ENCODE results near the gene SACS. TPM values are rescaled to one million over a fixed set of nuclear protein-coding genes. Genes with fewer than 3 reads are reported as not detected.

Gene SACS
- total RNA-seq, 1 experiment from 2014 or later: 33.4 TPM

DNA sequence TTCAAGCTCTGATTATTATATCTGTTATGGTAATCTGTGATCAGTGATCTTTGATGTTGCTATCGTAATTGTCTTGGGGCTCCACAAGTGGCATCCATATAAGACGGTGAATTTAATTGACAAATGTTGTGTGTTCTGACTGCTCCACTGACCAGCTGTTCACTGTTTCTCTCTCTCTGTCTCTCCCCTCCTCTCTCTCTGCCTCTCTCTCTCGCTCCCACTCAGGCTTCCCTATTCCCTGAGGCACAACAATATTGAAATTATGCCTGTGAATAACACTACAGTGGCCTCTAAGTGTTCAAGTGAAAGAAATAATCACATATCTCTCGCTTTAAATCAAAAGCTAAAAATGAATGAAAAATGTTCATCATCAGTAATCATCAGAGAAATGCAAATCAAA lies 4.4 kb upstream of the SACS start:
- H3K9ac ChIP-seq (ENCODE audit: low read length): no peak overlapping the region
- ChIA-PET POLR2A (no interaction called here), RAD21 (ENCODE audit: low non-redundant PET in 1 of 2, low total read pairs in 2 of 2, uncharacterized antibody in 2 of 2, unreplicated experiment in 2 of 2) (no interaction called here), CTCF (no interaction called here)
- ATAC-seq: no peak
- H3K27ac ChIP-seq (ENCODE audit: low read depth, low read length): no peak overlapping the region
- H3K79me2 ChIP-seq (ENCODE audit: insufficient read depth, low read length): no peaks in the 10 kb centered on the region
- H4K20me1 ChIP-seq (ENCODE audit: insufficient read depth): no peaks in the 10 kb centered on the region
- H3K4me1 ChIP-seq (ENCODE audit: control insufficient read depth in 1 of 2, insufficient read depth in 2 of 2, low read length in 2 of 2): peaks cover 0 to 4% of the 10 kb centered on the region in 2 experiments; a peak in 1 of 4 replicates
- H3K9me3 ChIP-seq (ENCODE audit: control insufficient read depth in 1 of 2, insufficient read depth in 1 of 2, low read depth in 1 of 2, low read length in 2 of 2): no peaks in the 10 kb centered on the region
- BruUV-seq (replicated peaks): no TSS peak
- intact Hi-C loops (cut with micrococcal nuclease): no loop called here
- no peak overlapping the region for H3K4me2 ChIP-seq (ENCODE audit: low read length)
- TF ChIP-seq EZH2 (IDR thresholded peaks at IDR 0.05) (no peak), ELF1 (IDR thresholded peaks at IDR 0.05; ENCODE audit: borderline replicate concordance, low read depth) (no peak), ZNF274 (IDR thresholded peaks at IDR 0.05; ENCODE audit: low read depth, low read length) (no peak)
- TF ChIP-seq, protein P1, sequence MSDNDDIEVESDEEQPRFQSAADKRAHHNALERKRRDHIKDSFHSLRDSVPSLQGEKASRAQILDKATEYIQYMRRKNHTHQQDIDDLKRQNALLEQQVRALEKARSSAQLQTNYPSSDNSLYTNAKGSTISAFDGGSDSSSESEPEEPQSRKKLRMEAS (IDR thresholded peaks at IDR 0.05): no peak
- TF ChIP-seq, protein P2, sequence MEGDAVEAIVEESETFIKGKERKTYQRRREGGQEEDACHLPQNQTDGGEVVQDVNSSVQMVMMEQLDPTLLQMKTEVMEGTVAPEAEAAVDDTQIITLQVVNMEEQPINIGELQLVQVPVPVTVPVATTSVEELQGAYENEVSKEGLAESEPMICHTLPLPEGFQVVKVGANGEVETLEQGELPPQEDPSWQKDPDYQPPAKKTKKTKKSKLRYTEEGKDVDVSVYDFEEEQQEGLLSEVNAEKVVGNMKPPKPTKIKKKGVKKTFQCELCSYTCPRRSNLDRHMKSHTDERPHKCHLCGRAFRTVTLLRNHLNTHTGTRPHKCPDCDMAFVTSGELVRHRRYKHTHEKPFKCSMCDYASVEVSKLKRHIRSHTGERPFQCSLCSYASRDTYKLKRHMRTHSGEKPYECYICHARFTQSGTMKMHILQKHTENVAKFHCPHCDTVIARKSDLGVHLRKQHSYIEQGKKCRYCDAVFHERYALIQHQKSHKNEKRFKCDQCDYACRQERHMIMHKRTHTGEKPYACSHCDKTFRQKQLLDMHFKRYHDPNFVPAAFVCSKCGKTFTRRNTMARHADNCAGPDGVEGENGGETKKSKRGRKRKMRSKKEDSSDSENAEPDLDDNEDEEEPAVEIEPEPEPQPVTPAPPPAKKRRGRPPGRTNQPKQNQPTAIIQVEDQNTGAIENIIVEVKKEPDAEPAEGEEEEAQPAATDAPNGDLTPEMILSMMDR (IDR thresholded peaks at IDR 0.05 in 2 of 3, conservative IDR thresholded peaks at IDR 0.05 in 1 of 3; ENCODE audit: borderline replicate concordance in 1 of 3, insufficient read depth in 1 of 3, low read depth in 2 of 3, low read length in 2 of 3): no peak
- H2AFZ ChIP-seq (ENCODE audit: low read depth, low read length, poor library complexity, severe bottlenecking): no peak overlapping the region
- H3K9me2 ChIP-seq (ENCODE audit: insufficient read depth): no peaks in the 10 kb centered on the region
- H3K4me3 ChIP-seq (replicated peaks in 1 of 2; ENCODE audit: low read depth in 1 of 2, low read length in 2 of 2): no peak overlapping the region
- H3K36me3 ChIP-seq (ENCODE audit: control insufficient read depth in 1 of 2, insufficient read depth in 2 of 2, low read length in 2 of 2): no peaks in the 10 kb centered on the region
- DNase-seq (ENCODE audit: low read depth, low spot score): no peak
- no peaks in the 10 kb centered on the region for H3K27me3 ChIP-seq (ENCODE audit: insufficient read depth, low read length)

DNA sequence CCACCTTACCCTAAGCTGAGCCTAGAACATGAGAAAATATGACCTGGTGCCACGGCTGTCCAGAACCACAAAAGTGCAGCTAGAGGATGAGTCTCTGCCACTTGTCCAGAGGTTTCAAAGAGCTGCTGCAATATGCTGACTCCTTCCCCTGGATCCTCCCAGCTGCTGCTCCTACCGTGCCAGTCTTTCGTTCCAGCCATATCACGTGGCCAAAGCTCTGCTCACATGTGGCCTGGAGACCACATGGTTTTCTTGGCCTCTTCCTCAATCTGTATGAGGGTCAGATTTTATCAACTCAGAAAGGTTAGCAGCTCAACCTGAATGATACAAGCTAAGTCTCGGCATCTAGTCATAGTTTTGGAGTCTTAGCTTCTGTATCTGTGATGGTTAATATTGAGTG lies 3.2 kb upstream of the SACS start:
- H3K4me3 ChIP-seq (replicated peaks in 1 of 2; ENCODE audit: low read depth in 1 of 2, low read length in 2 of 2): no peak overlapping the region
- ATAC-seq (no peak), DNase-seq (ENCODE audit: low read depth, low spot score) (no peak)
- no peak overlapping the region for H3K4me2 ChIP-seq (ENCODE audit: low read length)
- ChIA-PET CTCF (no interaction called here), POLR2A (no interaction called here), RAD21 (ENCODE audit: low non-redundant PET in 1 of 2, low total read pairs in 2 of 2, uncharacterized antibody in 2 of 2, unreplicated experiment in 2 of 2) (no interaction called here)
- no peaks in the 10 kb centered on the region for H3K79me2 ChIP-seq (ENCODE audit: insufficient read depth, low read length)
- H3K27ac ChIP-seq (ENCODE audit: low read depth, low read length): no peak overlapping the region
- no peaks in the 10 kb centered on the region for H3K9me2 ChIP-seq (ENCODE audit: insufficient read depth)
- no peaks in the 10 kb centered on the region for H3K36me3 ChIP-seq (ENCODE audit: control insufficient read depth in 1 of 2, insufficient read depth in 2 of 2, low read length in 2 of 2)
- H2AFZ ChIP-seq (ENCODE audit: low read depth, low read length, poor library complexity, severe bottlenecking): no peak overlapping the region
- no peaks in the 10 kb centered on the region for H3K9me3 ChIP-seq (ENCODE audit: control insufficient read depth in 1 of 2, insufficient read depth in 1 of 2, low read depth in 1 of 2, low read length in 2 of 2)
- BruUV-seq (replicated peaks): no TSS peak
- H3K27me3 ChIP-seq (ENCODE audit: insufficient read depth, low read length): 0 out of 2 replicates have a peak, but pooled peaks cover 3% of the 10 kb centered on the region
- H3K4me1 ChIP-seq (ENCODE audit: control insufficient read depth in 1 of 2, insufficient read depth in 2 of 2, low read length in 2 of 2): peaks cover 0 to 4% of the 10 kb centered on the region in 2 experiments; a peak in 1 of 4 replicates
- TF ChIP-seq TCF7L2 (IDR thresholded peaks at IDR 0.05; ENCODE audit: borderline replicate concordance, extremely low read depth, insufficient read depth, insufficient read length) (no peak), ZFX (IDR thresholded peaks at IDR 0.05) (no peak), SIN3A (IDR thresholded peaks at IDR 0.05; ENCODE audit: low read depth) (no peak), CEBPB (IDR thresholded peaks at IDR 0.05; ENCODE audit: low read depth) (no peak), CBX3 (IDR thresholded peaks at IDR 0.05; ENCODE audit: low read depth) (no peak), RAD21 (IDR thresholded peaks at IDR 0.05; ENCODE audit: low read depth) (no peak), EZH2phosphoT487 (IDR thresholded peaks at IDR 0.05; ENCODE audit: borderline replicate concordance) (no peak), SP1 (IDR thresholded peaks at IDR 0.05; ENCODE audit: low read depth) (no peak)
- TF ChIP-seq, protein P1 (IDR thresholded peaks at IDR 0.05): no peak
- TF ChIP-seq, protein P3, sequence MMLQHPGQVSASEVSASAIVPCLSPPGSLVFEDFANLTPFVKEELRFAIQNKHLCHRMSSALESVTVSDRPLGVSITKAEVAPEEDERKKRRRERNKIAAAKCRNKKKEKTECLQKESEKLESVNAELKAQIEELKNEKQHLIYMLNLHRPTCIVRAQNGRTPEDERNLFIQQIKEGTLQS (IDR thresholded peaks at IDR 0.05): no peak
- H4K20me1 ChIP-seq (ENCODE audit: insufficient read depth): no peaks in the 10 kb centered on the region
- H3K9ac ChIP-seq (ENCODE audit: low read length): no peak overlapping the region
- intact Hi-C loops (cut with micrococcal nuclease): no loop called here
